BJ (cell line): ENCODE measurements around the gene ZNF362. TPM values are rescaled to one million over a fixed set of nuclear protein-coding genes. Genes with fewer than 3 reads are reported as not detected.

Experiments used
- CTCF ChIA-PET: fragments of 350-600 bp; formaldehyde crosslinking; extraction: SDS; loops from one replicate; lab custom pipeline; 2021; ENCODE audit warnings: antibody characterized with exemption, inconsistent platforms; lab: Yijun Ruan, JAX
- POLR2A ChIA-PET: fragments of 300-600 bp; sonication (Branson Sonifier 250); formaldehyde crosslinking; extraction: SDS; loops from one replicate; lab custom pipeline; 2021; ENCODE audit warnings: antibody characterized with exemption; lab: Charles Lee
- DNase-seq: peaks from one replicate; pipeline ENCODE4 v3.0.0-alpha.2; 2011; ENCODE audit warnings: low read depth
- H3K27me3 ChIP-seq: 2 replicates; pipeline ENCODE4 v1.6.0; 2011; ENCODE audit warnings: low read length; ENCODE audit not compliant: control insufficient read depth, insufficient read depth
- H3K36me3 ChIP-seq: 2 replicates; pipeline ENCODE4 v1.5.1; 2011; ENCODE audit warnings: low read length; ENCODE audit not compliant: control insufficient read depth, insufficient read depth
- H3K4me3 ChIP-seq: 2 replicates; pipeline ENCODE4 v1.5.1; 2011; ENCODE audit warnings: low read depth, mild to moderate bottlenecking, control low read depth, low read length
- polyA plus RNA-seq: library from polyadenylated mRNA; depleted of rRNA; stranded (reverse); fragments of >200 nt; gene quantifications from 2 replicates; pipeline ENCODE4 v1.2.3, GENCODE V29; 2011
- TF ChIP-seq, protein P1 (sequence below): IDR thresholded peaks from 2 replicates; pipeline ENCODE4 v1.5.1; 2011; ENCODE audit warnings: low read depth, mild to moderate bottlenecking, control low read depth, inconsistent platforms, low read length, moderate library complexity; ENCODE audit not compliant: insufficient read depth

Gene ZNF362
- polyA plus RNA-seq, 1 experiment, result 14.4 TPM

DNA sequence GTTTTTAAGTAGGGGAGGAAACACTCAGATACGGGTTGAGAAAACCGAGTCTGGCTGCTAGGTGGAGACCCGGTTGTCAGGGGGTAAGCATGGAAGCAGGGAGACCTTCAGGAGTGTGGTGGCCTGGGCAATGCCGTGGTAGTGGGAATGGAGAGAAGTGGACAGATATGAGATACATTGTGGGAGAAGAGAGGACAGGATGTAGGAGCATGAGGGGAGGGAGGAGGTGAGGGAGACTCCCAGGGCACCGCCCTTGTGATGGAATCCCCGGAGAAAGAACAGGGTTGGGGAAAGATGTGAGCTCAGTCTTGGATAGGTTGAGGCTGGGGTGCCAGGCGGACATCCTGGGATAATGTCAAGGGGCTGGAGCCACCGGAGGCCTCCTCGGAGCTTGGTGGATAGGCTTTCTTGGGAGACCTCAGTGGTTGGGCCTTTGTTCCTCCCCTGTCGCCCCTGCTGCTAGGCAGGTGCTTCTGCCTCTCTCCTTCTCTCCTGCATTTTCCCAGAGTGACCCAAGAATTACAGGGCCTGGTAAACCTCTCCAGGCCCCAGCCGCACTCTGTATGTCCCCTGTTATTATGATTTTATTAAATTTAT, 21.3 kb downstream of the ZNF362 start:
- no peak overlapping the region for H3K4me3 ChIP-seq
- POLR2A ChIA-PET, result no interaction called here
- TF ChIP-seq, protein P1, sequence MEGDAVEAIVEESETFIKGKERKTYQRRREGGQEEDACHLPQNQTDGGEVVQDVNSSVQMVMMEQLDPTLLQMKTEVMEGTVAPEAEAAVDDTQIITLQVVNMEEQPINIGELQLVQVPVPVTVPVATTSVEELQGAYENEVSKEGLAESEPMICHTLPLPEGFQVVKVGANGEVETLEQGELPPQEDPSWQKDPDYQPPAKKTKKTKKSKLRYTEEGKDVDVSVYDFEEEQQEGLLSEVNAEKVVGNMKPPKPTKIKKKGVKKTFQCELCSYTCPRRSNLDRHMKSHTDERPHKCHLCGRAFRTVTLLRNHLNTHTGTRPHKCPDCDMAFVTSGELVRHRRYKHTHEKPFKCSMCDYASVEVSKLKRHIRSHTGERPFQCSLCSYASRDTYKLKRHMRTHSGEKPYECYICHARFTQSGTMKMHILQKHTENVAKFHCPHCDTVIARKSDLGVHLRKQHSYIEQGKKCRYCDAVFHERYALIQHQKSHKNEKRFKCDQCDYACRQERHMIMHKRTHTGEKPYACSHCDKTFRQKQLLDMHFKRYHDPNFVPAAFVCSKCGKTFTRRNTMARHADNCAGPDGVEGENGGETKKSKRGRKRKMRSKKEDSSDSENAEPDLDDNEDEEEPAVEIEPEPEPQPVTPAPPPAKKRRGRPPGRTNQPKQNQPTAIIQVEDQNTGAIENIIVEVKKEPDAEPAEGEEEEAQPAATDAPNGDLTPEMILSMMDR, result no peak
- H3K36me3 ChIP-seq, result peaks cover 28% of the 10 kb centered on the region
- DNase-seq, result no peak
- CTCF ChIA-PET, result interaction anchor here (0.6 to 2.3 kb wide), 2 partner anchors 18 to 393 kb away, joined by 3 to 14 read pairs; no protein-coding TSS in a partner anchor
- no peaks in the 10 kb centered on the region for H3K27me3 ChIP-seq

DNA sequence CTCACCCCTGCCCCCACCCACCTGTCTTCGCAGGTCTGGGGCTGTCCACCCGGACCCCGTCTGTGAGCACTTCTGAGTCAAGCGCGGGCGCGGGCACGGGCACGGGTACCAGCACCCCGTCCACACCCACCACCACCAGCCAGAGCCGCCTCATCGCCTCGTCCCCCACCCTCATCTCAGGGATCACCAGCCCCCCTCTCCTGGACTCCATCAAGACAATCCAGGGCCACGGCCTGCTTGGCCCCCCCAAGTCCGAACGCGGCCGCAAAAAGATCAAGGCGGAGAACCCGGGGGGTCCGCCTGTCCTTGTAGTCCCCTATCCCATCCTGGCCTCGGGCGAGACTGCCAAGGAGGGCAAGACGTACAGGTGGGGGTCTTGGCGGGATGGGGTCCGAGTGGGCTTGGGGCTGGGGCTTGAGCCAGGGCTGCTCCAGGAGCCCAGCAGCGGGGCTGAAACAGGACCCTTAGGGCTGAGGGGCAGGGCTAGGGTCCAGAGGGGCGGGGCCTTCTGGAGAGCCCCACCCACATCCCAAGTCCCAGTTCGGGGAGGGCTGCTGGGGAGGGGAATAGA, 23.9 kb downstream of the ZNF362 start:
- H3K27me3 ChIP-seq, result no peaks in the 10 kb centered on the region
- no peak for DNase-seq
- TF ChIP-seq, protein P1, result no peak
- CTCF ChIA-PET, result no interaction called here
- peaks cover 28% of the 10 kb centered on the region for H3K36me3 ChIP-seq
- H3K4me3 ChIP-seq, result no peak overlapping the region
- POLR2A ChIA-PET, result no interaction called here

DNA sequence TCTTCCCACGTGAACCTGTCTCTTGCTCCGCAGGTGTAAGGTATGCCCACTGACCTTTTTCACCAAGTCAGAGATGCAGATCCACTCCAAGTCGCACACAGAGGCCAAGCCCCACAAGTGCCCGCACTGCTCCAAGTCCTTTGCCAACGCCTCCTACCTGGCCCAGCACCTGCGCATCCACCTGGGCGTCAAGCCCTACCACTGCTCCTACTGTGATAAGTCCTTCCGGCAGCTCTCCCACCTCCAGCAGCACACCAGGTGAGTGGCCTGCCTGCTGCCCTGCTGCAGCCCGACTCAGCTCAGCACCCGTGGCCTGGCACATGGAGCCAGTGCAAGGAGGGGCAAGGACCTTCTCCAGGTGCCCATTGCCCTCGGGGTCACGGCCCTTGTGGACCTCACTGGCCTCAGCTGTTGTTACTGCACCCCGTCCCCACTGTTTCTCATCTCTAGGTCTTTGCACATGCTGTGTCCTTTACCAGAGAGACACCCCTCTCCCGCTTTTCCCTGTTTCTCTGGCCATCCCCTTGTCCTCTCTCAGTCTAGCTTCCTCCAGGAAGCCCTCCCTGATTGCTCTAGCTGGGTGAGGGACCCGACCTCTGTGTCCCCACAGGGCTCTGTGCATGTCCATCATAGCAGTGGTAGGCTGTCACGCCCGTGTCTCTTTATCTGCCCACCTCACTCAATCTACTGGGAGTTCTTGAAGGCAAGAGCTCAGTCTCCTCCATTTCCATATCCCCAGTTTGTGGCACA, 25.4 kb downstream of the ZNF362 start:
- CTCF ChIA-PET, result interaction anchor here (0.6 to 2.8 kb wide), 4 partner anchors 13 to 203 kb away, joined by 3 to 17 read pairs (median 3); no protein-coding TSS in a partner anchor
- H3K36me3 ChIP-seq, result peaks cover 26% of the 10 kb centered on the region
- TF ChIP-seq, protein P1, result no peak
- DNase-seq, result no peak
- no peak overlapping the region for H3K4me3 ChIP-seq
- H3K27me3 ChIP-seq, result no peaks in the 10 kb centered on the region
- POLR2A ChIA-PET, result interaction anchor here (0.6 kb wide), 1 partner anchor 127 kb away, joined by 4 read pairs; no protein-coding TSS in a partner anchor

DNA sequence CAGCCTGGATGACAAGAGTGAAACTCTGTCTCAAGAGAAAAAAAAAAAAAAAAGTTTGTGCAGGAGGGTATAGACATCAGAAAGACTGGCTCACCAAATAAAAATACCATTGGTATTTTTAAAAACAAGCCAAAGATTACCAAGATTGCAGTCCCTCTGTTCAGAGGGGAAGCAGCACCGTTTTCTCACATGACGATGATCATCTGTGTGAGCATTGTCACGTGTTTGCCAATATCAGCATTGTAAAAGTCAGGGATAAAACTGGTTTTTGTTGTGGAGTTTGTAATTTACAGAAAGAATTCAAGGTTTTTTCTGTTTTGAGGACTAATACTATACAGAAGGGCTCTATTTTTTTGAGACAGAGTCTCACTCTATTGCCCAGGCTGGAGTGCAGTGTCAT, 26.5 kb downstream of the ZNF362 start:
- POLR2A ChIA-PET, result no interaction called here
- no peak for DNase-seq
- no peaks in the 10 kb centered on the region for H3K27me3 ChIP-seq
- TF ChIP-seq, protein P1, result no peak
- no peak overlapping the region for H3K4me3 ChIP-seq
- CTCF ChIA-PET, result interaction anchor here (1.3 to 2.8 kb wide), 2 partner anchors 12 to 173 kb away, joined by 3 to 17 read pairs; no protein-coding TSS in a partner anchor
- peaks cover 17% of the 10 kb centered on the region for H3K36me3 ChIP-seq

- Histone ChIP-seq H3K27me3 (no peaks in the 10 kb centered on the region), H3K4me3 (no peak overlapping the region), H3K36me3 (peaks cover 17% of the 10 kb centered on the region)
- ChIA-PET CTCF (interaction anchor here (1.1 to 2.8 kb wide), 2 partner anchors 11 kb away, joined by 4 to 17 read pairs; no protein-coding TSS in a partner anchor), POLR2A (no interaction called here)
- TF ChIP-seq, protein P1, result no peak
- no peak for DNase-seq
Observed at GRCh38 chr1:33284049-33284448, 27.8 kb downstream of the ZNF362 start.
